ENCODE data around the gene ANGPTL2. TPM values are rescaled to one million over a fixed set of nuclear protein-coding genes. Genes with fewer than 3 reads are reported as not detected.

The ANGPTL2 gene
- total RNA-seq, 1 donor from 2014 or later = 17.5 TPM

DNA sequence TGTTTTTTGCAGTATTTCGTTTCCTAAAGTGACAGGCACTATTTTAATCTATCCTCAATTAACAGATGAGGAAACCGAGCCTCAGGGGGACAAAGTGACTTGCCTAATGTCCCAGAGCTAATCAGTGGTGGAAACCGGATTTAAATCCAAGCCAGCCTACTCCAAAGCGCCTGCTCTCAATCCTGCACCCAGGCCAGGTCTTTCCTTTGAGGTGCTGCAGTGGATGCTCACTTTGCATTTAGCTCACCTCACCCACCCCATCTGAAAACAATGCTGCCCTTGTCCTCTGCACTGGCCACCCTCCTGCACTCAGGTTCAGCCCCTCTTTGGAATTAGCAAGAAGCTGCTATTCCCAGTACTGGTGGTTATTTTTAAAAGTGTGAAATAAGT is 16.0 kb downstream of the ANGPTL2 start:
- DNase-seq (ENCODE audit: low read depth) (no peak), FAIRE-seq (no peak)
- Histone ChIP-seq H3K9ac (ENCODE audit: low read length) (no peak overlapping the region), H4K20me1 (ENCODE audit: insufficient read depth, low read length) (peaks cover 9% of the 10 kb centered on the region), H3K79me2 (ENCODE audit: insufficient read depth, low read length) (no peaks in the 10 kb centered on the region), H3K27ac (ENCODE audit: low read depth, low read length) (no peak overlapping the region), H3K4me2 (ENCODE audit: low read length) (no peak overlapping the region), H3K4me3 (ENCODE audit: insufficient read depth, low read depth, low read length) (no peak overlapping the region), H3K4me1 (ENCODE audit: insufficient read depth, low read length) (no peaks in the 10 kb centered on the region), H3K36me3 (ENCODE audit: insufficient read depth, low read length) (no peaks in the 10 kb centered on the region), H3K9me3 (ENCODE audit: insufficient read depth, low read depth, low read length) (no peaks in the 10 kb centered on the region), H2AFZ (ENCODE audit: low read depth, low read length) (no peak overlapping the region), H3K27me3 (ENCODE audit: insufficient read depth, low read length) (peaks cover 11% of the 10 kb centered on the region)
- Mint-ChIP-seq H3K4me3 (ENCODE audit: unreplicated experiment) (no peak overlapping the region), H3K9me3 (ENCODE audit: unreplicated experiment) (no peaks in the 10 kb centered on the region), H3K27me3 (ENCODE audit: low read depth, unreplicated experiment) (peaks cover 13% of the 10 kb centered on the region), H3K27ac (ENCODE audit: unreplicated experiment) (no peak overlapping the region), H3K36me3 (ENCODE audit: low read depth, unreplicated experiment) (peaks cover 20% of the 10 kb centered on the region), H3K4me1 (ENCODE audit: low read depth, unreplicated experiment) (peaks cover 2% of the 10 kb centered on the region)
- no peak for TF ChIP-seq EZH2 (IDR thresholded peaks at IDR 0.05; ENCODE audit: insufficient read depth, low read length)
- TF ChIP-seq, protein P1, sequence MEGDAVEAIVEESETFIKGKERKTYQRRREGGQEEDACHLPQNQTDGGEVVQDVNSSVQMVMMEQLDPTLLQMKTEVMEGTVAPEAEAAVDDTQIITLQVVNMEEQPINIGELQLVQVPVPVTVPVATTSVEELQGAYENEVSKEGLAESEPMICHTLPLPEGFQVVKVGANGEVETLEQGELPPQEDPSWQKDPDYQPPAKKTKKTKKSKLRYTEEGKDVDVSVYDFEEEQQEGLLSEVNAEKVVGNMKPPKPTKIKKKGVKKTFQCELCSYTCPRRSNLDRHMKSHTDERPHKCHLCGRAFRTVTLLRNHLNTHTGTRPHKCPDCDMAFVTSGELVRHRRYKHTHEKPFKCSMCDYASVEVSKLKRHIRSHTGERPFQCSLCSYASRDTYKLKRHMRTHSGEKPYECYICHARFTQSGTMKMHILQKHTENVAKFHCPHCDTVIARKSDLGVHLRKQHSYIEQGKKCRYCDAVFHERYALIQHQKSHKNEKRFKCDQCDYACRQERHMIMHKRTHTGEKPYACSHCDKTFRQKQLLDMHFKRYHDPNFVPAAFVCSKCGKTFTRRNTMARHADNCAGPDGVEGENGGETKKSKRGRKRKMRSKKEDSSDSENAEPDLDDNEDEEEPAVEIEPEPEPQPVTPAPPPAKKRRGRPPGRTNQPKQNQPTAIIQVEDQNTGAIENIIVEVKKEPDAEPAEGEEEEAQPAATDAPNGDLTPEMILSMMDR (IDR thresholded peaks at IDR 0.05; ENCODE audit: insufficient read depth, low read depth, low read length) = no peak

DNA sequence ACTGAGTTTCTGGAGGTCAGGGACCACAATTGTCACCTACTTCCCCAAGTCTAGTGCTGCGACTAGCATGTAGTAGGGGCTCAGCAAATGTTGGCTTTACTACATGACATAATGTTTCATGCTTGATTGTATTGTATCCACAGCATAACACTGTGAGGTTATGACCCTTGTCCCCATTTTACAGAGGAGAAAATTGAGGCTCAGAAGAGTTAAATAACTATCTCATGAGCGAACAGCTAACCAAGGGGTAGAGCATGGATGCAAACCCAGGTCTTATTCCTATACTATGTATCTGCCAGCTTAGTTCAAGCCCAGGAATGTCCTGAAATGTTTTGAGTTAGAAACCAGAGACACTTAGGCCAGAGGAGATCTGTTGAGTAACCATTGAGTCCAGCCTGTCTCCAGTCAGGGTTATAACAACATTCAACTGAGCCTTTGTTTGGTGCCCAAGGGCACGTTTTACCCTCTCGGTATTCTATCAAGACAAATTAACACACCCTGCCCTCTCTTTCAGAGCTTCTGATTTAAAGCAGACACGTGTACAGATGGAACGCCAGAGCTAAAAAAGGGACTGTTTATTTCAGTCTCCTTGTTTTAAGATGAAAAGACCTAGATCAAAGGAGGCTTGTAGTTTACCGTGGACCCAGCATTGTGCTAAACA is 16.5 kb downstream of the ANGPTL2 start:
- no peak overlapping the region for H2AFZ ChIP-seq (ENCODE audit: low read depth, low read length)
- no peak overlapping the region for H3K27ac ChIP-seq (ENCODE audit: low read depth, low read length)
- no peaks in the 10 kb centered on the region for H3K9me3 ChIP-seq (ENCODE audit: insufficient read depth, low read depth, low read length)
- no peak for FAIRE-seq
- no peaks in the 10 kb centered on the region for H3K36me3 ChIP-seq (ENCODE audit: insufficient read depth, low read length)
- peaks cover 13% of the 10 kb centered on the region for H3K27me3 ChIP-seq (ENCODE audit: insufficient read depth, low read length)
- H3K4me3 ChIP-seq (ENCODE audit: insufficient read depth, low read depth, low read length) = no peak overlapping the region
- Mint-ChIP-seq H3K36me3 (ENCODE audit: low read depth, unreplicated experiment) (peaks cover 20% of the 10 kb centered on the region), H3K27ac (ENCODE audit: unreplicated experiment) (no peak overlapping the region), H3K27me3 (ENCODE audit: low read depth, unreplicated experiment) (peaks cover 13% of the 10 kb centered on the region), H3K4me1 (ENCODE audit: low read depth, unreplicated experiment) (peaks cover 2% of the 10 kb centered on the region), H3K9me3 (ENCODE audit: unreplicated experiment) (no peaks in the 10 kb centered on the region), H3K4me3 (ENCODE audit: unreplicated experiment) (no peak overlapping the region)
- DNase-seq (ENCODE audit: low read depth) = no peak
- no peaks in the 10 kb centered on the region for H3K4me1 ChIP-seq (ENCODE audit: insufficient read depth, low read length)
- H3K9ac ChIP-seq (ENCODE audit: low read length) = no peak overlapping the region
- TF ChIP-seq, protein P1 (IDR thresholded peaks at IDR 0.05; ENCODE audit: insufficient read depth, low read depth, low read length) = no peak
- no peak for TF ChIP-seq EZH2 (IDR thresholded peaks at IDR 0.05; ENCODE audit: insufficient read depth, low read length)
- H4K20me1 ChIP-seq (ENCODE audit: insufficient read depth, low read length) = peaks cover 9% of the 10 kb centered on the region
- H3K79me2 ChIP-seq (ENCODE audit: insufficient read depth, low read length) = no peaks in the 10 kb centered on the region
- no peak overlapping the region for H3K4me2 ChIP-seq (ENCODE audit: low read length)

DNA sequence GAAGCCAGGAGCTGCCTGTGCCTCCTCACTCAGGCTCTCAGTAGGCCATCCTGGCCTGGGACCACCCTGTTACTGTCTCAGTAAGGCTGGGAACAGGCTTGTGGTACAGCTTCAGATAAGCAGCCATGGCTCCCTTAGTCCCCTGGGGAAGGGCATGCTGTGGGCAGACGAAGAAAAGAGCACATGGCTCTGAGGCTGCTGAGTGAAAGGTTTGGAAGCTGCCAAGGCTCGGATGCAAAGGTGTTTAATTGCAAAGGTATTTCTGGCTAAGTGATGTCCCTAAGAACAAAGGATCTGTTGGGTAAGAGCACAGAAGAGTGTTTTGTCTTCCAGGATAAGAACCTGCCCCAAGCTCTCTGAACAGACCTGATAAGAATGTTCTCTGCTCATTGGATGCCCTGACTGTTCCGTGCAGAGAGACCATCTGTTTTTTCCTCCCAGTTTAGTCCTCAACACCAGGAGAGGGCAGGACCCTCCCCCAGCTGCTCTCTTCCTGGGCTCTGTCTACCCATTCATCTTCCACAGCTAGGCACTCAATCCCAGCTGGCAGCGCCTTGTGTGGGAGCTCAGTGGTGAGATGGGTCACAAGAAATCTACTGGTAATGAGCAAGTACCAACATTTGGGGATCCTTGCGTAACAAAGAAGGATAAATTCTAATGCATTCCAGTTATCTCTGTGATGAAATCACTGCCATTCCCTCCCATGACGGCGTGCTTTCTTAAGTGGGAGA is 17.7 kb downstream of the ANGPTL2 start:
- Mint-ChIP-seq H3K4me1 (ENCODE audit: low read depth, unreplicated experiment) (no peaks in the 10 kb centered on the region), H3K27me3 (ENCODE audit: low read depth, unreplicated experiment) (peaks cover 13% of the 10 kb centered on the region), H3K27ac (ENCODE audit: unreplicated experiment) (no peak overlapping the region), H3K36me3 (ENCODE audit: low read depth, unreplicated experiment) (peaks cover 16% of the 10 kb centered on the region), H3K9me3 (ENCODE audit: unreplicated experiment) (no peaks in the 10 kb centered on the region), H3K4me3 (ENCODE audit: unreplicated experiment) (no peak overlapping the region)
- peaks cover 6% of the 10 kb centered on the region for H4K20me1 ChIP-seq (ENCODE audit: insufficient read depth, low read length)
- H3K79me2 ChIP-seq (ENCODE audit: insufficient read depth, low read length) = no peaks in the 10 kb centered on the region
- H3K4me2 ChIP-seq (ENCODE audit: low read length) = no peak overlapping the region
- no peaks in the 10 kb centered on the region for H3K36me3 ChIP-seq (ENCODE audit: insufficient read depth, low read length)
- DNase-seq (ENCODE audit: low read depth) (no peak), FAIRE-seq (no peak)
- no peak overlapping the region for H3K4me3 ChIP-seq (ENCODE audit: insufficient read depth, low read depth, low read length)
- H3K4me1 ChIP-seq (ENCODE audit: insufficient read depth, low read length) = no peaks in the 10 kb centered on the region
- H3K27me3 ChIP-seq (ENCODE audit: insufficient read depth, low read length) = peaks cover 20% of the 10 kb centered on the region
- H3K27ac ChIP-seq (ENCODE audit: low read depth, low read length) = no peak overlapping the region
- H3K9ac ChIP-seq (ENCODE audit: low read length) = no peak overlapping the region
- H2AFZ ChIP-seq (ENCODE audit: low read depth, low read length) = no peak overlapping the region
- no peak for TF ChIP-seq EZH2 (IDR thresholded peaks at IDR 0.05; ENCODE audit: insufficient read depth, low read length)
- TF ChIP-seq, protein P1 (IDR thresholded peaks at IDR 0.05; ENCODE audit: insufficient read depth, low read depth, low read length) = no peak
- no peaks in the 10 kb centered on the region for H3K9me3 ChIP-seq (ENCODE audit: insufficient read depth, low read depth, low read length)

All from astrocyte (in vitro differentiated cells and primary cell).